IMR-90 (cell line): Measurements from ENCODE around the gene PDE4B.

ENCODE experiments used
- MAZ ChIP-seq: IDR thresholded peaks from 2 replicates; pipeline ENCODE4 v1.6.1; 2012; ENCODE audit warnings: low read depth, mild to moderate bottlenecking, low read length, improper control_type of control experiment, moderate library complexity, borderline replicate concordance
- MXI1 ChIP-seq: IDR thresholded peaks from 2 replicates; pipeline ENCODE4 v1.6.1; 2012; ENCODE audit warnings: low read depth, mild to moderate bottlenecking, low read length, moderate library complexity, borderline replicate concordance
- POLR2A ChIP-seq: IDR thresholded peaks from 2 replicates; pipeline ENCODE4 v1.6.1; 2012; ENCODE audit warnings: mild to moderate bottlenecking, low read depth, low read length
- SMC3 ChIP-seq: fragments of 150-350 bp; IDR thresholded peaks from 2 replicates; pipeline ENCODE4 v1.6.1; 2016; ENCODE audit warnings: low read depth, mild to moderate bottlenecking, antibody characterized with exemption, low read length, moderate library complexity
- TF ChIP-seq, protein P1 (sequence below): conservative IDR thresholded peaks from 2 replicates; pipeline ENCODE4 v1.5.1; 2012; ENCODE audit warnings: mild to moderate bottlenecking, low read depth, low read length, improper control_type of control experiment

DNA sequence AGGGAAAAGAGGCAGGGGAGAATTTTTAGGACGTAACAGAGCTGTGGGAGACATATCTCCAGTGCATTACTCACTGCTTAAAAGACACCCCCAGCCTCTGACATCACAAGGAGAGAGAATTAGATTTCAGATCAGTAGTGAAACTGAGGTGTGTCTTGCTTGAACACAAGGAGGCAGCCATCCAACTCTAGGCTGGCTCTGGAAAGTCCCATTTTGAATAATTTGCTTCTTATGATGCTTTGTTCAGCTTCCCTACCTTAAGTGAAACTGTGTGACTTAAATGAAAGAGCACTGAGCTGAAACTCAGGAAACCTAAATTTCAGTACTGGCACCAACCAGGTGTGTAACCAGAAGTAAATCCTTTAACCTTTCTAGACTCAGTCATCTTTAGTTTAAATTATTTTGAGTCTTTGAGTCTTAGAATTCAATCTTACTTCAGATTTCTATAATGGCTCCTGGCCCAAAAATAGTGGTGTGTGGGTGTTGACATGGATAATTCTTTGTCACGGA is 489.7 kb downstream of the PDE4B start:
- TF ChIP-seq, protein P1, sequence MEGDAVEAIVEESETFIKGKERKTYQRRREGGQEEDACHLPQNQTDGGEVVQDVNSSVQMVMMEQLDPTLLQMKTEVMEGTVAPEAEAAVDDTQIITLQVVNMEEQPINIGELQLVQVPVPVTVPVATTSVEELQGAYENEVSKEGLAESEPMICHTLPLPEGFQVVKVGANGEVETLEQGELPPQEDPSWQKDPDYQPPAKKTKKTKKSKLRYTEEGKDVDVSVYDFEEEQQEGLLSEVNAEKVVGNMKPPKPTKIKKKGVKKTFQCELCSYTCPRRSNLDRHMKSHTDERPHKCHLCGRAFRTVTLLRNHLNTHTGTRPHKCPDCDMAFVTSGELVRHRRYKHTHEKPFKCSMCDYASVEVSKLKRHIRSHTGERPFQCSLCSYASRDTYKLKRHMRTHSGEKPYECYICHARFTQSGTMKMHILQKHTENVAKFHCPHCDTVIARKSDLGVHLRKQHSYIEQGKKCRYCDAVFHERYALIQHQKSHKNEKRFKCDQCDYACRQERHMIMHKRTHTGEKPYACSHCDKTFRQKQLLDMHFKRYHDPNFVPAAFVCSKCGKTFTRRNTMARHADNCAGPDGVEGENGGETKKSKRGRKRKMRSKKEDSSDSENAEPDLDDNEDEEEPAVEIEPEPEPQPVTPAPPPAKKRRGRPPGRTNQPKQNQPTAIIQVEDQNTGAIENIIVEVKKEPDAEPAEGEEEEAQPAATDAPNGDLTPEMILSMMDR: no peak; the same call in 1 of the 2 replicates
- TF ChIP-seq POLR2A (no peak), MXI1 (no peak), SMC3 (peak; percentile 21; the same call in 1 of the 2 replicates), MAZ (no peak)
